Measurements from ENCODE around the gene HEPH. TPM values are rescaled to one million over a fixed set of nuclear protein-coding genes. Genes with fewer than 3 reads are reported as not detected.

Gene HEPH
- total and polyA plus RNA-seq, 9 of the 15 experiments (the other 6 are each of a cell fraction or from before 2014, with no cell fraction given), result 22.4 to 67.6 (median 42.9) TPM

DNA sequence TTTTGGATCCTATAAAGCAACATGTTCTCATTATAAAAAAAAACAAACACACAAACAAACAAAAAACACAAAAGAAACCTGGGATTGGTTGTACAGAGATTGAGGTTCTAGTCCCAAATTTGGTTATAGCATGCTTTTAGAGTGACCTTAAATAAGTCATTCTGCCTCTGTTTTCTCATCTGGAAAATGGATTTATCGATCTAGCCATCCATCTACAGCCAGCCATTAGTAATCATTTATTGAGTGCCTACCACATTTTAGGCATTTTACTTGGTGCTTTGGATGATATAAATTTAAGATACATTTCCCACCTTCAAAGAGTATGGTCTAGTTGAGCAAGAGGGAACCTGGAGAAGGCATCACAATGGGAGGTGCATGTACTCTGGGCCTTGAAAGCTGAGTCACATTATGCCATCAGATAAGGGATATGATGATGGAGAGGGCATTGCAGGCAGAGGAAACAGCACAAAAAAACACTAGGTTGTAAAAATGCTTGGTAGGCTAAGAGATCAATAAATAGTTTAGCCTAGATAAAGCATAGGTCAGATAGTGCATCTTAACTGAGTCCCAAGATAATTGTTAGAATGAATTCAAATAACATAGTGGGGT lies 91.4 kb downstream of the HEPH start (continued):
- TF ChIP-seq, protein P1, sequence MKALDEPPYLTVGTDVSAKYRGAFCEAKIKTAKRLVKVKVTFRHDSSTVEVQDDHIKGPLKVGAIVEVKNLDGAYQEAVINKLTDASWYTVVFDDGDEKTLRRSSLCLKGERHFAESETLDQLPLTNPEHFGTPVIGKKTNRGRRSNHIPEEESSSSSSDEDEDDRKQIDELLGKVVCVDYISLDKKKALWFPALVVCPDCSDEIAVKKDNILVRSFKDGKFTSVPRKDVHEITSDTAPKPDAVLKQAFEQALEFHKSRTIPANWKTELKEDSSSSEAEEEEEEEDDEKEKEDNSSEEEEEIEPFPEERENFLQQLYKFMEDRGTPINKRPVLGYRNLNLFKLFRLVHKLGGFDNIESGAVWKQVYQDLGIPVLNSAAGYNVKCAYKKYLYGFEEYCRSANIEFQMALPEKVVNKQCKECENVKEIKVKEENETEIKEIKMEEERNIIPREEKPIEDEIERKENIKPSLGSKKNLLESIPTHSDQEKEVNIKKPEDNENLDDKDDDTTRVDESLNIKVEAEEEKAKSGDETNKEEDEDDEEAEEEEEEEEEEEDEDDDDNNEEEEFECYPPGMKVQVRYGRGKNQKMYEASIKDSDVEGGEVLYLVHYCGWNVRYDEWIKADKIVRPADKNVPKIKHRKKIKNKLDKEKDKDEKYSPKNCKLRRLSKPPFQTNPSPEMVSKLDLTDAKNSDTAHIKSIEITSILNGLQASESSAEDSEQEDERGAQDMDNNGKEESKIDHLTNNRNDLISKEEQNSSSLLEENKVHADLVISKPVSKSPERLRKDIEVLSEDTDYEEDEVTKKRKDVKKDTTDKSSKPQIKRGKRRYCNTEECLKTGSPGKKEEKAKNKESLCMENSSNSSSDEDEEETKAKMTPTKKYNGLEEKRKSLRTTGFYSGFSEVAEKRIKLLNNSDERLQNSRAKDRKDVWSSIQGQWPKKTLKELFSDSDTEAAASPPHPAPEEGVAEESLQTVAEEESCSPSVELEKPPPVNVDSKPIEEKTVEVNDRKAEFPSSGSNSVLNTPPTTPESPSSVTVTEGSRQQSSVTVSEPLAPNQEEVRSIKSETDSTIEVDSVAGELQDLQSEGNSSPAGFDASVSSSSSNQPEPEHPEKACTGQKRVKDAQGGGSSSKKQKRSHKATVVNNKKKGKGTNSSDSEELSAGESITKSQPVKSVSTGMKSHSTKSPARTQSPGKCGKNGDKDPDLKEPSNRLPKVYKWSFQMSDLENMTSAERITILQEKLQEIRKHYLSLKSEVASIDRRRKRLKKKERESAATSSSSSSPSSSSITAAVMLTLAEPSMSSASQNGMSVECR (CRISPR knock-in tag; IDR thresholded peaks at IDR 0.05), result no peak
- TF ChIP-seq MEIS2 (IDR thresholded peaks at IDR 0.05; ENCODE audit: partially characterized antibody) (peak; percentile 22), LCOR (CRISPR knock-in tag; IDR thresholded peaks at IDR 0.05) (no peak), RBM17 (IDR thresholded peaks at IDR 0.05; ENCODE audit: borderline replicate concordance, low read depth, low read length) (no peak), TBL1XR1 (IDR thresholded peaks at IDR 0.05; ENCODE audit: low read length in 2 of 2) (no peak), ESRRA (IDR thresholded peaks at IDR 0.05; ENCODE audit: borderline replicate concordance, low read depth) (peak; percentile 59), ELF2 (CRISPR knock-in tag; IDR thresholded peaks at IDR 0.05) (no peak), SMARCA5 (IDR thresholded peaks at IDR 0.05) (no peak), TAF9B (IDR thresholded peaks at IDR 0.05; ENCODE audit: partially characterized antibody) (no peak), RERE (CRISPR knock-in tag; IDR thresholded peaks at IDR 0.05; ENCODE audit: borderline replicate concordance) (no peak), STAG1 (CRISPR knock-in tag; IDR thresholded peaks at IDR 0.05; ENCODE audit: borderline replicate concordance) (no peak), ETV1 (tag; conservative IDR thresholded peaks at IDR 0.05; ENCODE audit: low read depth) (no peak)
- TF ChIP-seq, protein P2, sequence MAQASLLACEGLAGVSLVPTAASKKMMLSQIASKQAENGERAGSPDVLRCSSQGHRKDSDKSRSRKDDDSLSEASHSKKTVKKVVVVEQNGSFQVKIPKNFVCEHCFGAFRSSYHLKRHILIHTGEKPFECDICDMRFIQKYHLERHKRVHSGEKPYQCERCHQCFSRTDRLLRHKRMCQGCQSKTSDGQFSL (CRISPR knock-in tag; IDR thresholded peaks at IDR 0.05), result no peak
- TF ChIP-seq, protein P2 (tag; IDR thresholded peaks at IDR 0.05), result no peak
- TF ChIP-seq, protein P3, sequence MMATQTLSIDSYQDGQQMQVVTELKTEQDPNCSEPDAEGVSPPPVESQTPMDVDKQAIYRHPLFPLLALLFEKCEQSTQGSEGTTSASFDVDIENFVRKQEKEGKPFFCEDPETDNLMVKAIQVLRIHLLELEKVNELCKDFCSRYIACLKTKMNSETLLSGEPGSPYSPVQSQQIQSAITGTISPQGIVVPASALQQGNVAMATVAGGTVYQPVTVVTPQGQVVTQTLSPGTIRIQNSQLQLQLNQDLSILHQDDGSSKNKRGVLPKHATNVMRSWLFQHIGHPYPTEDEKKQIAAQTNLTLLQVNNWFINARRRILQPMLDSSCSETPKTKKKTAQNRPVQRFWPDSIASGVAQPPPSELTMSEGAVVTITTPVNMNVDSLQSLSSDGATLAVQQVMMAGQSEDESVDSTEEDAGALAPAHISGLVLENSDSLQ (IDR thresholded peaks at IDR 0.05), result no peak
